PFSK-1 (cell line): ENCODE results near the gene PSMC3IP.

Experiments used
- FOXP2 ChIP-seq: optimal IDR thresholded peaks from 2 replicates; pipeline ENCODE3; 2011; ENCODE audit warnings: borderline replicate concordance, control low read depth, inconsistent platforms; ENCODE audit not compliant: insufficient read depth; ENCODE audit errors: extremely low read length, extremely low read depth
- POLR2AphosphoS5 ChIP-seq: IDR thresholded peaks from 2 replicates; pipeline ENCODE4 v1.6.1; 2012; ENCODE audit warnings: low read depth, mild to moderate bottlenecking, control low read depth, low read length, moderate library complexity
- REST ChIP-seq, 2 experiments: IDR thresholded peaks; 2 replicates each; pipeline versions ENCODE4 v1.6.1 to v1.8.0; 2011 to 2012; ENCODE audit warnings: low read depth in 2 of 2, low read length in 2 of 2, control low read depth in 1 of 2, inconsistent platforms in 1 of 2, mild to moderate bottlenecking in 1 of 2, moderate library complexity in 1 of 2; ENCODE audit not compliant: insufficient read depth in 1 of 2
- SIN3A ChIP-seq: IDR thresholded peaks from 2 replicates; pipeline ENCODE4 v1.6.1; 2012; ENCODE audit warnings: mild to moderate bottlenecking, low read length, moderate library complexity, borderline replicate concordance; ENCODE audit not compliant: insufficient read depth
- TAF1 ChIP-seq: IDR thresholded peaks from 2 replicates; pipeline ENCODE4 v1.6.1; 2012; ENCODE audit warnings: low read length, control low read depth, borderline replicate concordance; ENCODE audit not compliant: insufficient read depth

The PSMC3IP gene

GRCh38 chr17:42579794-42580551, 2.4 kb upstream of the PSMC3IP start:
- TF ChIP-seq POLR2AphosphoS5 (no peak), TAF1 (no peak), SIN3A (no peak), REST (IDR thresholded peaks at IDR 0.05; ENCODE audit: insufficient read depth in 1 of 2, low read depth in 2 of 2, low read length in 2 of 2) (no peak), FOXP2 (no peak)

- TF ChIP-seq REST (IDR thresholded peaks at IDR 0.05; ENCODE audit: insufficient read depth in 1 of 2, low read depth in 2 of 2, low read length in 2 of 2) = no peak
- TF ChIP-seq TAF1 = no peak
- TF ChIP-seq POLR2AphosphoS5 = no peak
- TF ChIP-seq FOXP2 = no peak
- no peak for TF ChIP-seq SIN3A
These were observed 847 bp upstream of the PSMC3IP start for GRCh38 chr17:42578282-42578869.

GRCh38 chr17:42577140-42577531, 393 bp downstream of the PSMC3IP start:
- no peak for TF ChIP-seq FOXP2
- no peak for TF ChIP-seq POLR2AphosphoS5
- no peak for TF ChIP-seq TAF1
- TF ChIP-seq SIN3A = no peak
- no peak for TF ChIP-seq REST (IDR thresholded peaks at IDR 0.05; ENCODE audit: insufficient read depth in 1 of 2, low read depth in 2 of 2, low read length in 2 of 2)

GRCh38 chr17:42574463-42574862, 3.1 kb downstream of the PSMC3IP start:
- TF ChIP-seq SIN3A = no peak
- TF ChIP-seq POLR2AphosphoS5 = 0 out of 2 replicates have a peak, but pooled peaks have one; percentile 21

- TF ChIP-seq POLR2AphosphoS5 (peak; percentile 62), SIN3A (no peak)
These were observed 4.4 kb downstream of the PSMC3IP start for GRCh38 chr17:42573095-42573494.
